ENCODE measurements around the gene REPS1.
"Not testable (repeated sequence)": the region's sequence is repeated elsewhere in the genome, so short reads cannot be mapped to it uniquely, and the experiment has no call there.

The REPS1 gene

DNA sequence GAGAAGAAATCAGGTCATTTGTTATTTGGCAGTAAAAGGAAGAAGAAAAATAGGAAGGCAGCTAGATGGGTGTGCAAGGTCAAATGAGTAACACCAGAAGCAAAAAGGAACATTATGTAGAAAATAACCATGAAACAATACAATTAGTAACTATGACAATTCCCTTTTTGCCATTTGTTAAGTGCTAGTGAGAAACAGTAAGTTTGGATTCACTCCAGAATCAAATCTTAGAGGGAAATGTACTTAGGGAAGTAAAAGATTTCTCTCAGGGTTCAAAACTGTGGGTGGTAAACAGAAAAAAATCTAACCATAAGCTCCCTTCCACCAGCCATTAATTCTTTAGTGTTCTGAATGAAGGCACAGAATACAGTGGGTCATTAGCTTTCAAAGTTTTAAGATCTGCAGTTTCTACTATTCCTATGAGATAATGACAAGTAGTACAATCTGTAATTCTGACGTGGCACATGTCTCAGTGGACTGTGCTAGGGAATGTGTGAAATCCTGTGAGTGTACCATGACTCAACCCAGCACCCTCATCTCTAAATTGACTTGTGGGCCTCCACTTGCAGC lies 17.1 kb downstream of the REPS1 start:
- no peak for DNase-seq

GRCh38 chr6:138970159-138970558 lies 17.9 kb downstream of the REPS1 start:
- no peak for DNase-seq

DNA sequence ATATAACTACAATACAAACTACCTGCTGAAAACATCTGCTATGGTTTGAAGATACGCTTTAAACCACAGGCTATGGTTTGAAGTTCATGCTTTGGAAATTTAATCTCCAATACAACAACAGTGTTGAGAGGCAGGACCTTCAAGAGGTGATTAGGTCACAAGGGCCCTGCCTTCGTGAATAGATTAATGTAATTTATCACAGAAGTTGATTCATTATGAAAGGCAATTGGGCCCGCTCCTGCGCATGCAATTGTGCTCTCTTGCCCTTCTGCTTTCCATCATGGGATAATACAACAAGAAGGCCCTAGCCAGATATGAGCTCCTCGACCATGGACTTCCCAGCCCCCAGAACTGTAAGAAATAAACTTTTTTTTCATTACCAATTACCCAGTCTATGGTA lies 21.2 kb downstream of the REPS1 start:
- DNase-seq = no peak

DNA sequence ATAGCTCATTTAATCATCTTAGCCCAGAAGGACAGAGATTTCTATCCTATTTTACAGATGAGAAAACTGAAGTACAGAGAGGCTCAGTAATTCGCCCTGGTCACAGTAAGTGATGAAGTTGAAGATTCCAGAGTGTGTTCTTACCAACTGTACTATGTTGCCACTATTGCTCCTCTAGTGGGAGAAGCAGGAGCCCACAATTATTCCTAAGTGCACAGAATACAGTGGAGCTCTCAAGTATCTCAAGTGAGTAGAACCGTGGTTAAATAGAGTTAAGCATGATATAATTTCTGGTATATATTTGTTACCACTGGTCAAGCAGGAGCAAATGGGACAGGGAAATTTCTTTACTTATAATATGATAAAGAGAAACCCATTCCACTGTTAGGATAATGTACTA lies 22.1 kb downstream of the REPS1 start:
- no peak for DNase-seq

- no peak for DNase-seq
These were observed 22.7 kb downstream of the REPS1 start for GRCh38 chr6:138965291-138965874.

DNA sequence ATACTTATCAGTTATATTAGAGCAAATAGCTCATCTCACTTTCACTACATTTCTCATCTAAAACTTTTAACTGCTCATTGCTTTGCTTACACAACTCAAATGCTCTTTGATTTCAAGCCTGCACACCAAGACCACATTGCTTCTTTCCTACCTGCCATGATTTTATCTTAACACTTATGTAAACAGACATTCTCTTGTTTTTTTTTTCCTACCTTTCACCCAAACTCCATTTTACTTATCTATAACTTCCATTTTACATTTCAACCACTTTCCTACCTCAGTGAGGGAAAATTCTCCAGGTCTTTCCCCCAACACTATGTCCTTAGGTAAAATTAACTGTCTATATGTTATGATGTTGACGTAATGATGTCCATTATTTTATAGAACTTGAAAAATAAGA lies 24.0 kb downstream of the REPS1 start:
- no peak for DNase-seq

- DNase-seq = no peak
These were observed 24.5 kb downstream of the REPS1 start for GRCh38 chr6:138963531-138963930.

GRCh38 chr6:138963119-138963518 lies 24.9 kb downstream of the REPS1 start:
- DNase-seq = no peak

GRCh38 chr6:138959521-138959920 lies 28.5 kb downstream of the REPS1 start:
- DNase-seq = no peak

GRCh38 chr6:138958595-138958994 lies 29.5 kb downstream of the REPS1 start:
- no peak for DNase-seq

GRCh38 chr6:138957903-138958302 lies 30.1 kb downstream of the REPS1 start:
- no peak for DNase-seq

DNA sequence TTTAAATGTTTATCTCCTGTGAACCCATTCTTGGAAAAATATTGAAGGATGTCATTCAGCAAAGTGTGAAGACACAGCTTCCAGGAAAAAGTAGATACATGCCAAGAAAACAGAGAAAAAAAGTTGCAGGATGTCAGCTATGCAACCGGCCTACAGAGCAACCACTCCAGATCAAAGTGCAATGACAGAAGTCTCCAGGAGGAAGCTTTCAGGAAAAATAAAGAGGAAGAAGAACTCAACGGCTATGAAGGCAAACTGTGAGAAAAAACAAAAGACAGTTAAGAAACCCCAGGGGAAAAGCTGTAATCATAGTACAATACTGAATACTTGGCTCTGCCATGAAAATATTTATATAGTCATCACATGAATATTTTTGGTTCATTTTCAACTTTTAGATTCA lies 30.6 kb downstream of the REPS1 start:
- no peak for DNase-seq

- no peak for DNase-seq
These were observed 31.7 kb downstream of the REPS1 start for GRCh38 chr6:138956244-138956924.

- no peak for DNase-seq
These were observed 32.8 kb downstream of the REPS1 start for GRCh38 chr6:138955262-138955661.

DNA sequence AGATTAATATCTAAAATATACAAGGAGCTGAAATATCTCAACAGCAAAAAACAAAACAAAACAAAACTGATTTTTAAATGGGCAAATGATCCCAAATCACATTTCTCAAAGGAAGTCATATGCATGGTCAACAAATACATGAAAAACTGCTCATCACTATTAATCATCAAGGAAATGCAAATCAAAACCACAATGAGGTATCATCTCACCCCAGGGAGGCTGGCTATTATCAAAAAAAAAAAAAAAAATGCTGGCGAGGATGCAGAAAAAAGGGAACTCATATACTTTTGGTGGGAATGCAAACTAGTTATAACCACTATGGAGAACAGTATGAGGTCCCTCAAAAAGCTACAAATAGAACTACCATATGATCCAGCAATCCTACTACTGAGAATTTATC lies 34.6 kb downstream of the REPS1 start:
- DNase-seq = no peak

- DNase-seq = no peak
These were observed 39.4 kb downstream of the REPS1 start for GRCh38 chr6:138948546-138949179.

- no peak for DNase-seq
These were observed 40.0 kb downstream of the REPS1 start for GRCh38 chr6:138948004-138948403.

- no peak for DNase-seq
These were observed 42.7 kb downstream of the REPS1 start for GRCh38 chr6:138945354-138945753.

DNA sequence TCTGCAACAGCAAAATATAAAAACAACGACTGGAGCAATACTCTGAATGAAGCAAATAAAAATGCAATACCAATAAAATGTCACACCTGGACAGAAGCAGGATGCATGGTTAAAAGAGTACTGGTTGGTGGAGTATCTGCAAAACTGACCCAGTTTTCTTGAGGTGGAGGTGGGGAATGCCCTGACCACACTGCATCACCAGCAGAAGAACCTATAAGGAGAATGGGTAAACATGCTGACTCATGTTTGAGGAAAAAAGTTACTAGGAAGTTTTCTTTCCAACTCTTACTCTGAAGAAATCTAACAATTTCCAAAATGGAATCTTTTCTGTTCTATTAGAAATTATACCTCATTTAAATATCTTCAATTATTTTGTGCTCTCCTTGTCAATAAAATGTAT lies 43.6 kb downstream of the REPS1 start:
- DNase-seq = no peak

DNA sequence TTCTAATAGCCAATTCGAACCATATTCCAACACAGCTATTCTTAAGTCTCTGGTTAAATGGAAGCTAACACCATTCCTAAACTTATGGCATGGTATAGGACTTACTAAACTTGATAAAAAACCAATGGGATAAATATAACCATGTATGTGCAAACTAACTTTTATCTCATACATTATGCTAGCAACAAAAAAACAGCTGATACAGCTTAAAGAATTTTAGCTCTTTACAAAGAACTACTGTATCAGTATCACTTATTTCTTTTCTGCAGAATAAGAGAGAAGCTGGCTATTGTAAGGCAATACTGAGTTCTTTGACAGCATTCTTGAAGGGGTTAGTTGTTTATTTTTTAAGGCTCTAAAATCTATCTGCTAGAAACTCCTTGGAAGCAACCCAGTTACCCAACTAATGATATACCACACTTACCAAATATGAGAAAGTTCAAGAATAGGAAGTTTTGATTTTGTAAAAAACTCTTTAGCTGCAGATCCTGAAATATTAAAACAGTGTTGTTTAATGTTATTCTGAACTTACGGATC lies 44.9 kb downstream of the REPS1 start:
- DNase-seq = no peak

DNA sequence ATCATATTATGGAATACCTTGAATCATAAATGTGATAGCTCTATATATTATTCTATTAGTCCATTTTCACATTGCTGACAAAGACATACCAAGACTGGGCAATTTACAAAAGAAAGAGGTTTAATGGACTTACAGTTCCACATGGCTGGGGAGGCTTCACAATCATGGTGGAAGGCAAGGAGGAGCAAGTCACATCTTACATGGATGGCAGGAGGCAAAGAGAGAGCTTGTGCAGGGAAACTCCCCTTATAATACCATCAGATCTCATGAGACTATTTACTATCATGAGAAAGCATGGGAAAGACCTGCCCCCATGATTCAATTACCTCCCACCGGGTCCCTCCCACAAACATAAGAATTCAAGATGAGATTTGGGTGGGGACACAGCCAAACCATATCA lies 51.2 kb downstream of the REPS1 start:
- not testable (repeated sequence) for DNase-seq

- DNase-seq = no peak
These were observed 56.4 kb downstream of the REPS1 start for GRCh38 chr6:138931660-138932059.

GRCh38 chr6:138926579-138926978 lies 61.5 kb downstream of the REPS1 start:
- no peak for DNase-seq

GRCh38 chr6:138925806-138926205 lies 62.2 kb downstream of the REPS1 start:
- DNase-seq = no peak
